ENCODE data around the gene RNF103.

GRCh38 chr2:86646329-86646728, 22.7 kb upstream of the RNF103 start:
- TF ChIP-seq, protein P1, sequence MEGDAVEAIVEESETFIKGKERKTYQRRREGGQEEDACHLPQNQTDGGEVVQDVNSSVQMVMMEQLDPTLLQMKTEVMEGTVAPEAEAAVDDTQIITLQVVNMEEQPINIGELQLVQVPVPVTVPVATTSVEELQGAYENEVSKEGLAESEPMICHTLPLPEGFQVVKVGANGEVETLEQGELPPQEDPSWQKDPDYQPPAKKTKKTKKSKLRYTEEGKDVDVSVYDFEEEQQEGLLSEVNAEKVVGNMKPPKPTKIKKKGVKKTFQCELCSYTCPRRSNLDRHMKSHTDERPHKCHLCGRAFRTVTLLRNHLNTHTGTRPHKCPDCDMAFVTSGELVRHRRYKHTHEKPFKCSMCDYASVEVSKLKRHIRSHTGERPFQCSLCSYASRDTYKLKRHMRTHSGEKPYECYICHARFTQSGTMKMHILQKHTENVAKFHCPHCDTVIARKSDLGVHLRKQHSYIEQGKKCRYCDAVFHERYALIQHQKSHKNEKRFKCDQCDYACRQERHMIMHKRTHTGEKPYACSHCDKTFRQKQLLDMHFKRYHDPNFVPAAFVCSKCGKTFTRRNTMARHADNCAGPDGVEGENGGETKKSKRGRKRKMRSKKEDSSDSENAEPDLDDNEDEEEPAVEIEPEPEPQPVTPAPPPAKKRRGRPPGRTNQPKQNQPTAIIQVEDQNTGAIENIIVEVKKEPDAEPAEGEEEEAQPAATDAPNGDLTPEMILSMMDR (IDR thresholded peaks at IDR 0.05) = no peak
- TF ChIP-seq POLR2A (IDR thresholded peaks at IDR 0.05) = no peak

All from breast epithelium (tissue), 3 donors.